GM12878 (cell line): ENCODE data around the gene ELOVL5. TPM values are rescaled to one million over a fixed set of nuclear protein-coding genes. Genes with fewer than 3 reads are reported as not detected.

Experiments used
- ATAC-seq: fragments of 200-7000 bp; cut with Tn5 transposase; 3 replicates; pipeline ENCODE4 v1.9.1; 2020; ENCODE audit warnings: mild to moderate bottlenecking, moderate library complexity
- BruUV-seq: library from RNA; stranded (reverse); fragments of 400-500 nt; replicated peaks from 2 replicates; lab custom pipeline; 2021; lab: Mats Ljungman, UMichigan
- CTCF ChIA-PET: fragments of 300-600 bp; sonication (Branson Sonifier 250); formaldehyde crosslinking; extraction: SDS; loops from one replicate; lab custom pipeline; 2021; ENCODE audit warnings: inconsistent platforms; lab: Yijun Ruan, JAX
- POLR2A ChIA-PET: fragments of 350-600 bp; formaldehyde crosslinking; extraction: SDS; loops from one replicate; lab custom pipeline; 2021; ENCODE audit warnings: inconsistent platforms; lab: Charles Lee
- RAD21 ChIA-PET: fragments of 300-600 bp; sonication (Branson Sonifier 250); formaldehyde crosslinking; loops from one replicate; lab custom pipeline; 2023; ENCODE audit warnings: antibody characterized with exemption; ENCODE audit not compliant: unreplicated experiment; lab: Charles Lee
- SMC1A ChIA-PET: fragments of 300-600 bp; sonication (Branson Sonifier 250); formaldehyde crosslinking; loops from one replicate; lab custom pipeline; 2023; ENCODE audit not compliant: unreplicated experiment, uncharacterized antibody; lab: Charles Lee
- DNase-seq: peaks from one replicate; pipeline ENCODE4 v3.0.0-alpha.2; 2011; ENCODE audit warnings: low read depth, low spot score
- FAIRE-seq: peaks from 3 replicates; lab custom pipeline; 2011; peaks lifted over from hg19 to GRCh38; lab: Jason Lieb, UNC
- H2AFZ ChIP-seq: 2 replicates; pipeline ENCODE4 v1.6.0; 2011; ENCODE audit warnings: low read depth, low read length, control low read depth; ENCODE audit not compliant: control insufficient read depth
- H3K27ac ChIP-seq: 2 replicates; pipeline ENCODE4 v1.5.1; 2011; ENCODE audit warnings: control low read depth; ENCODE audit not compliant: control insufficient read depth, insufficient read depth
- H3K27me3 ChIP-seq, 2 experiments: replicated peaks in 1 of 2; 2 replicates each; pipeline versions ENCODE4 v1.6.0 to v1.6.1; 2011; ENCODE audit warnings: low read length in 1 of 2; ENCODE audit not compliant: control insufficient read depth in 2 of 2, insufficient read depth in 2 of 2
- H3K36me3 ChIP-seq, 2 experiments: 2 replicates each; pipeline ENCODE4 v1.5.1; 2011; ENCODE audit warnings: low read length in 1 of 2; ENCODE audit not compliant: control insufficient read depth in 2 of 2, insufficient read depth in 2 of 2
- H3K4me1 ChIP-seq: 2 replicates; pipeline ENCODE4 v1.6.1; 2011; ENCODE audit warnings: mild to moderate bottlenecking, low read length, moderate library complexity, mixed read lengths; ENCODE audit not compliant: control insufficient read depth, insufficient read depth
- H3K4me2 ChIP-seq: 2 replicates; pipeline ENCODE4 v1.6.0; 2011; ENCODE audit warnings: control low read depth; ENCODE audit not compliant: control insufficient read depth, insufficient read depth
- H3K4me3 ChIP-seq: fragments of 200-600 bp; sonication (generic); 2 replicates; pipeline ENCODE4 v1.5.1; 2016
- H3K79me2 ChIP-seq: 2 replicates; pipeline ENCODE4 v1.6.0; 2011; ENCODE audit warnings: low read length; ENCODE audit not compliant: control insufficient read depth, insufficient read depth
- H3K9ac ChIP-seq: 2 replicates; pipeline ENCODE4 v1.8.0; 2011; ENCODE audit warnings: low read length, control low read depth, mixed read lengths; ENCODE audit not compliant: control insufficient read depth, insufficient read depth
- H3K9me3 ChIP-seq: replicated peaks from 3 replicates; pipeline ENCODE4 v1.5.1; 2011; ENCODE audit warnings: mild to moderate bottlenecking, low read length; ENCODE audit not compliant: control insufficient read depth, insufficient read depth
- H4K20me1 ChIP-seq: 2 replicates; pipeline ENCODE4 v1.6.0; 2011; ENCODE audit not compliant: control insufficient read depth, insufficient read depth
- E4F1 ChIP-seq: fragments of 450-650 bp; IDR thresholded peaks from 2 replicates; pipeline ENCODE4 v1.6.1; 2018; ENCODE audit warnings: borderline replicate concordance, mild to moderate bottlenecking; ENCODE audit not compliant: partially characterized antibody
- ELK1 ChIP-seq: IDR thresholded peaks from 2 replicates; pipeline ENCODE4 v1.6.1; 2012; ENCODE audit warnings: low read depth, low read length, improper control_type of control experiment
- HSF1 ChIP-seq: fragments of 150-350 bp; IDR thresholded peaks from 2 replicates; pipeline ENCODE4 v1.6.1; 2014; ENCODE audit warnings: mild to moderate bottlenecking, low read depth, low read length
- JUND ChIP-seq: IDR thresholded peaks from 2 replicates; pipeline ENCODE4 v1.6.1; 2012; ENCODE audit warnings: low read depth, mild to moderate bottlenecking, low read length, improper control_type of control experiment, moderate library complexity
- LARP7 ChIP-seq: fragments of 450-650 bp; IDR thresholded peaks from 2 replicates; pipeline ENCODE4 v1.6.1; 2017; ENCODE audit warnings: mild to moderate bottlenecking
- RAD51 ChIP-seq: fragments of 450-650 bp; IDR thresholded peaks from 2 replicates; pipeline ENCODE4 v1.6.1; 2016; ENCODE audit warnings: moderate library complexity, mild to moderate bottlenecking, inconsistent platforms
- REST ChIP-seq: IDR thresholded peaks from 2 replicates; pipeline ENCODE4 v1.6.1; 2012; ENCODE audit warnings: mild to moderate bottlenecking, low read depth, low read length
- ZZZ3 ChIP-seq: IDR thresholded peaks from 2 replicates; pipeline ENCODE4 v1.6.1; 2011; ENCODE audit warnings: low read depth; ENCODE audit not compliant: control insufficient read depth, insufficient read length
- WGBS: methylation state at CpG from one replicate; pipeline ENCODE4 v1.1.6; 2016; ENCODE audit warnings: low lambda C conversion rate; ENCODE audit not compliant: insufficient replicate concordance, insufficient coverage; ENCODE audit errors: missing lambda C conversion rate; 5-methylcytosine and 5-hydroxymethylcytosine counted together
- in situ Hi-C: fragments of 300-500 bp; cut with MboI; formaldehyde crosslinking; loops from 9 replicates; pipeline ENCODE4 v1.14.3; 2018; ENCODE audit warnings: mixed read lengths
- intact Hi-C: fragments of 100-400 bp; cut with micrococcal nuclease; formaldehyde crosslinking; loops from one replicate; pipeline ENCODE4 v1.14.2; 2022; ENCODE audit not compliant: unreplicated experiment
- polyA plus RNA-seq, 11 experiments: library from polyadenylated mRNA; depleted of rRNA in 4 of 11; unstranded in 6 of 11; stranded (reverse) in 5 of 11; fragments of >200 nt; fragmentation: Nextera tagmentation in 4 of 11; fragmentation: Illumina TruSeq in 1 of 11; extraction: Ambion mirVana in 4 of 11; extraction: Trizol in 1 of 11; gene quantifications; 1 replicate in 1 of 11; 2 replicates in 10 of 11; pipeline versions ENCODE4 v1.2.1 to v1.2.3, GENCODE V29; 2011 to 2016; ENCODE audit warnings: inconsistent platforms in 2 of 11, missing spikeins in 2 of 11, low read depth in 1 of 11
- total RNA-seq, 4 experiments: library from RNA; depleted of rRNA in 3 of 4; stranded (reverse); fragments of >200 nt in 3 of 4; fragmentation: Illumina TruSeq in 1 of 4; extraction: Trizol in 1 of 4; gene quantifications; 2 replicates each; pipeline versions ENCODE4 v1.2.1 to v1.2.3, GENCODE V29; 2013 to 2021

ELOVL5 gene
- total and polyA plus RNA-seq, 10 of the 15 experiments (the other 5 are each of a cell fraction or from before 2014, with no cell fraction given) = 156 to 241 (median 196) TPM

GRCh38 chr6:53397283-53397682, 48.5 kb upstream of the ELOVL5 start:
- CTCF ChIA-PET = no interaction called here
- H3K9me3 ChIP-seq = no peaks in the 10 kb centered on the region
- in situ Hi-C loops = no loop called here

More at GRCh38 chr6:53397283-53397682, 48.5 kb upstream of the ELOVL5 start:
- Histone ChIP-seq H3K4me2 (no peak overlapping the region), H4K20me1 (no peaks in the 10 kb centered on the region), H3K36me3 (no peaks in the 10 kb centered on the region), H3K4me3 (no peak overlapping the region), H3K27me3 (no peaks in the 10 kb centered on the region), H3K9ac (no peak overlapping the region), H2AFZ (no peak overlapping the region), H3K27ac (no peak overlapping the region), H3K79me2 (no peaks in the 10 kb centered on the region), H3K4me1 (no peaks in the 10 kb centered on the region)
- no peak for ATAC-seq
- no peak for DNase-seq
- RAD21 ChIA-PET = interaction anchor here (0.9 kb wide), 1 partner anchor 33 kb away, joined by 3 read pairs; no protein-coding TSS in a partner anchor
- POLR2A ChIA-PET = no interaction called here
- SMC1A ChIA-PET = interaction anchor here (1.2 kb wide), 1 partner anchor 11 kb away, joined by 3 read pairs; no protein-coding TSS in a partner anchor
- 35% methylated on average over 3 of the region's 3 CpGs for WGBS
- no peak for FAIRE-seq
- no TSS peak for BruUV-seq
- TF ChIP-seq RAD51 (no peak), E4F1 (no peak), HSF1 (no peak), ELK1 (no peak), REST (no peak), JUND (no peak), LARP7 (no peak), ZZZ3 (no peak)
- intact Hi-C loops = no loop called here
